ENCODE results near the gene SUGCT. TPM values are rescaled to one million over a fixed set of nuclear protein-coding genes. Genes with fewer than 3 reads are reported as not detected.
A peak's percentile ranks its signal among the peaks of the same experiment; 100 is the strongest.

The SUGCT gene
- total RNA-seq (not detected), polyA plus RNA-seq (1 to 10 TPM in 3 of 4 donors, under 1 TPM in 1; 0.52 to 3.1 (median 1.5) TPM)

DNA sequence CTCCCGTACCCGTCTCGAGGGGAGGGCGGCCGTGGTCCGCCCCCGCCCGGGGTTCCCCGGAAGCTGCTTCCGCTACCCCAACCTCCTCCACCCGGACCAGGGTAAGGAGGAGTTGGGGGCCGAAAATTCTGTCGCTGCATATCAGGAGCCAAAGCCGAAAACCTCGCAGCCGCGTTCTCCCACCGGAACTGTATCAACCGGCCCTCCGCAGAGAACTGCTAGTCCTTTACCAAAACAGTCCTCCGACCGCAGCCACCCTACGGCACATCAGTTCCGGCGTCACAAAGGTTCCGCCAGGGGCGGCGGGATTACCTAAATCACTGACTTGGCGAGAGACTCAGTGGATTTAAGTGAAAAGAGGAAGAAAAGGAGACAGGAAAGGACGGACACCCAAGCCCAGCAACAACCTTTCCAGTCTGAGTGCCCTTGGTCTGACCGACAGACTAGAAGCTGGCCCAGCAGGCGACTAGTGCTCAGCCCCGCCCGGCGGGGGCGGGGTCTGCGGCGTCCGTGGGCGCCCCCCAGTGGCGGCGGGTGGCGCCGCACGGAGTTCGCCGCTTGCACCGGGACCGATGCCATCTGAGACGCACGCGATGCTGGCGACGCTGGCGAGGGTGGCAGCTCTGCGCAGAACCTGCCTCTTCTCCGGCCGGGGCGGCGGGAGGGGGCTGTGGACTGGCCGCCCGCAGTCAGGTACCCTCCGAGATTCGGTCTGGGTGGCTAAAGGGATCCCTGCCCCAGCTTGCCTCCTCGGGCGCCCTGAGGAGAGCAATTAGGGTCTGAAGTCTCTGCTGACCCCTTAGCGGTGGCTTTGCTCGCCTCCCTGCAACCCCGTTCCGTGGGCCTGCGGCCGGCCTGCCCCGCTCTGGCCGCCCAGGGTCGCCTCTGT lies at the start of gene SUGCT, which contains the start of gene MPLKIP:
Gene SUGCT (plus strand): TSS at position 578 of the 889 bp plus-strand sequence.
Gene MPLKIP (minus strand): TSS at position 195 of the 889 bp plus-strand sequence. CDS start 55 bp downstream, at position 140.
- Histone ChIP-seq H3K9me3 (ENCODE audit: control insufficient read depth in 2 of 2, low read length in 2 of 2) (no peaks in the 10 kb centered on the region), H3K27me3 (ENCODE audit: control insufficient read depth, insufficient read depth, low read length) (no peaks in the 10 kb centered on the region), H3K4me1 (ENCODE audit: control insufficient read depth, insufficient read depth, low read length, poor library complexity, severe bottlenecking) (peaks cover 30% of the 10 kb centered on the region), H3K27ac (ENCODE audit: insufficient read depth, low read length, poor library complexity, severe bottlenecking) (peak within 1 kb of the TSS; percentile 88), H3K4me3 (ENCODE audit: low read depth, low read length) (peak within 1 kb of the TSS; percentile 99), H3K36me3 (ENCODE audit: control insufficient read depth, insufficient read depth, low read length) (no peaks in the 10 kb centered on the region)
- peaks cover 0 to 3% (median 0%) of the 10 kb centered on the region in 7 donors for H3K9me3 Mint-ChIP-seq
- H3K36me3 Mint-ChIP-seq, result no peaks in the 10 kb centered on the region
- H3K4me3 Mint-ChIP-seq, result peak within 1 kb of the TSS; percentile 95 to 99 (median 97)
- peaks cover 18 to 45% (median 33%) of the 10 kb centered on the region in 4 donors for H3K4me1 Mint-ChIP-seq
- peaks cover 29% of the 10 kb centered on the region for H3K27me3 Mint-ChIP-seq
- ATAC-seq (ENCODE audit: low read depth in 2 of 2) (peak; percentile 89 to 92), DNase-seq (peak; percentile 77 to 93 (median 92))
- H3K27ac Mint-ChIP-seq, result peak within 1 kb of the TSS; percentile 94 to 98 (median 97)

DNA sequence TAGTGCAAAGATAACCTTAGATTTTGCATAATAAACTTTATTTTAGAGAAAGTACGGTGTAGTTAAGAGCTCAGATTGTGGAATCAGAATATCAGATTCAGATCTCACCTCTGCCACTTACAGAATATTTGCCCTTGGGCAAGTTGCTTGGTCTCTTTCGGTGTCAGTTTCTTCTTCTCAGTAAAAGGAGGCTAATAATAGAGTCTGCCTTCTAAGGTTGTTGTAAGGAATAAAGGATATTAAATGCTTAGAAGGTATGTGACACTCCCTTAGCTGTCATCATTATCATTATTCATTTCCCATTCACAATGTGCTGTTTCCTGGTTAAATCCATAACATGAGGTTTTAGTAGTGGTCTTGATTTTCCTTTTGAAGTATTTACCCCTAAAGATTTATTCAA lies 42.6 kb upstream of the SUGCT start:
- H3K9me3 ChIP-seq (ENCODE audit: control insufficient read depth in 2 of 2, low read length in 2 of 2), result no peaks in the 10 kb centered on the region
- DNase-seq, result no peak
- H3K36me3 ChIP-seq (ENCODE audit: control insufficient read depth, insufficient read depth, low read length), result peaks cover 84% of the 10 kb centered on the region
- Mint-ChIP-seq H3K9me3 (no peaks in the 10 kb centered on the region), H3K27me3 (no peaks in the 10 kb centered on the region), H3K27ac (no peak overlapping the region), H3K4me1 (peaks cover 5 to 11% (median 6%) of the 10 kb centered on the region in 4 donors), H3K36me3 (peaks cover 55% of the 10 kb centered on the region), H3K4me3 (no peak overlapping the region)
- H3K4me3 ChIP-seq (ENCODE audit: low read depth, low read length), result no peak overlapping the region
- ATAC-seq (ENCODE audit: low read depth in 2 of 2), result no peak
- no peak overlapping the region for H3K27ac ChIP-seq (ENCODE audit: insufficient read depth, low read length, poor library complexity, severe bottlenecking)
- H3K27me3 ChIP-seq (ENCODE audit: control insufficient read depth, insufficient read depth, low read length), result no peaks in the 10 kb centered on the region
- no peaks in the 10 kb centered on the region for H3K4me1 ChIP-seq (ENCODE audit: control insufficient read depth, insufficient read depth, low read length, poor library complexity, severe bottlenecking)

DNA sequence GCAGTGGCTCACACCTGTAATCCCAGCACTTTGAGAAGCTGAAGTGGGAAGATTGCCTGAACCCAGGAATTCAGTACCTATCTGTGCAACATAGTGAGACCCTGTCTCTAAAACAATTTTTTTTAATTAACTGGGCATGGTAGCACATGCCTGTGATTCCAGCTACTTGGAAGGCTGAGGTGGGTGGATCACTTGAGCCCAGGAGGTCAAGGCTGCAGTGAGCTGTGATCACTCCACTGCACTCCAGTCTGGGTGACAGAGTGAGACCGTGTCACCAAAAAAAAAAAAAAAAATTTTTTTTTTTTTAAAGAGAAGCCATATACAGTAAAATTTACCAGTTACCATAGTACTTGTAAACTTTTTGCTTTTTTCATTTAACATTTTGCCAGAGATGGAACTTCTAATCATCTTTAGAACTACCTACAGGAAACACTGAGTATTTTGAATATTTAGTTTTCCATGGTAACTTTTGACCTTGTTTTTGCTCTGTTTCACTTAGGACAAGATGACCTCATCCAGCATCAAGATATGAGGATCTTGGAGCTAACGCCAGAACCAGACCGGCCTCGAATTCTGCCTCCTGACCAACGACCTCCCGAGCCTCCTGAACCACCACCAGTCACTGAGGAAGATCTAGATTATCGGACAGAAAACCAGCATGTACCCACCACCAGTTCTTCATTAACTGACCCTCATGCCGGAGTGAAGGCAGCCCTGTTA lies 41.0 kb upstream of the SUGCT start:
- Mint-ChIP-seq H3K27me3 (no peaks in the 10 kb centered on the region), H3K4me1 (peaks cover 6 to 11% (median 8%) of the 10 kb centered on the region in 4 donors), H3K36me3 (peaks cover 44% of the 10 kb centered on the region), H3K27ac (peak overlapping the region in 1 of 3 donors; percentile 57), H3K9me3 (no peaks in the 10 kb centered on the region), H3K4me3 (no peak overlapping the region)
- Histone ChIP-seq H3K36me3 (ENCODE audit: control insufficient read depth, insufficient read depth, low read length) (peaks cover 70% of the 10 kb centered on the region), H3K4me1 (ENCODE audit: control insufficient read depth, insufficient read depth, low read length, poor library complexity, severe bottlenecking) (no peaks in the 10 kb centered on the region), H3K27ac (ENCODE audit: insufficient read depth, low read length, poor library complexity, severe bottlenecking) (no peak overlapping the region), H3K9me3 (ENCODE audit: control insufficient read depth in 2 of 2, low read length in 2 of 2) (no peaks in the 10 kb centered on the region), H3K4me3 (ENCODE audit: low read depth, low read length) (no peak overlapping the region), H3K27me3 (ENCODE audit: control insufficient read depth, insufficient read depth, low read length) (no peaks in the 10 kb centered on the region)
- ATAC-seq (ENCODE audit: low read depth in 2 of 2), result no peak
- DNase-seq, result no peak

DNA sequence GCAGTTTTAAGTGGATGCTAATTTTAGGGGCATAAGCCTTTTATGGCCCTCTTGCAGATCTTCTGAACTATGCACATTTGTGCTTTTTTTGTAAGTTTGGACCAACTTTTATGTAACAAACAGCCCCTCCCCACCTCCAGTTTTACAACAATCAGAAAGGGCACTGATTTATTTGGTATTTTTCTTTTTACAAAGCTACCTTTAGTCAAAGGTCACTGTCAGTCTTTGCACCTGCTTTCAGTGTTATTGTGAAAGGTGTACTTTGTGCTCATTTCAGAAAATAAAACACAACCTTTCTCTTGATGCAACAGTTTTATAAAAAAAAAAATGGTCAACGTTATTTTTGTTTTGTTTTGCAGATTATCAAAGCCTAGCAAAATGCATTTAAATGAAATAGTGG lies 39.6 kb upstream of the SUGCT start:
- no peak for ATAC-seq (ENCODE audit: low read depth in 2 of 2)
- no peak overlapping the region for H3K4me3 Mint-ChIP-seq
- Histone ChIP-seq H3K4me1 (ENCODE audit: control insufficient read depth, insufficient read depth, low read length, poor library complexity, severe bottlenecking) (no peaks in the 10 kb centered on the region), H3K36me3 (ENCODE audit: control insufficient read depth, insufficient read depth, low read length) (peaks cover 56% of the 10 kb centered on the region), H3K9me3 (ENCODE audit: control insufficient read depth in 2 of 2, low read length in 2 of 2) (no peaks in the 10 kb centered on the region), H3K27me3 (ENCODE audit: control insufficient read depth, insufficient read depth, low read length) (no peaks in the 10 kb centered on the region), H3K4me3 (ENCODE audit: low read depth, low read length) (no peak overlapping the region), H3K27ac (ENCODE audit: insufficient read depth, low read length, poor library complexity, severe bottlenecking) (no peak overlapping the region)
- peaks cover 41% of the 10 kb centered on the region for H3K36me3 Mint-ChIP-seq
- no peak overlapping the region for H3K27ac Mint-ChIP-seq
- H3K4me1 Mint-ChIP-seq, result peaks cover 6 to 11% (median 8%) of the 10 kb centered on the region in 4 donors
- H3K9me3 Mint-ChIP-seq, result no peaks in the 10 kb centered on the region
- H3K27me3 Mint-ChIP-seq, result no peaks in the 10 kb centered on the region
- no peak for DNase-seq

DNA sequence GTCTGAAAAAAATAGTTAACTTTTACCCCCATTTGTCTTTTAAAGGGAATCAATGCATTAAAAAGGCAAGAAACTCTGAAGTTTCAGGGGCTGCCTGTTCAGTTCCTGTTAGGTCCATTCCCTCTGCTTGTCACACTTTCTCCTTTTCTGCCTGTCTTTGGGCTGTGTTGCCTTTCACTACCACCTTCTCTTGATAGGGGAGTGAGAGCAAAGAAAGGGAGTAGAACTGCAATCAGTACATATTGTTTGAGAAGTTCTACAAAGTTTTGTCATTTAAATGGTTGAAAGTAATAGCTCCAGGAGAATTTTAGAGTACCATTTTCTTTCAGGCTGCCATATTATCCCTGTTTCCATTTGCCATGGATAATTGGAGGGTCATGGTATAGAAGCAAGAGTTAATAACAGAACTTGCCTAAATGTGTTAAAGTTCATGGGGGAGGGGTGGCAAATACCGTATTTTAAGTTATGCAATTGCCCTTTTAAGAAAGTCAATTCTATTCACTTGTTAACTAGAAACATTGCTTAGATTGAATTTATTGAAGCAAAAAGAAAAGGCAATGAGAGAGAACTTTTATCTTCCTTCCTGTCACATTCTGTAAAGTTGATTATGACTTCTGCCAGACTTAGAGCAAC lies 39.0 kb upstream of the SUGCT start:
- no peaks in the 10 kb centered on the region for H3K27me3 Mint-ChIP-seq

DNA sequence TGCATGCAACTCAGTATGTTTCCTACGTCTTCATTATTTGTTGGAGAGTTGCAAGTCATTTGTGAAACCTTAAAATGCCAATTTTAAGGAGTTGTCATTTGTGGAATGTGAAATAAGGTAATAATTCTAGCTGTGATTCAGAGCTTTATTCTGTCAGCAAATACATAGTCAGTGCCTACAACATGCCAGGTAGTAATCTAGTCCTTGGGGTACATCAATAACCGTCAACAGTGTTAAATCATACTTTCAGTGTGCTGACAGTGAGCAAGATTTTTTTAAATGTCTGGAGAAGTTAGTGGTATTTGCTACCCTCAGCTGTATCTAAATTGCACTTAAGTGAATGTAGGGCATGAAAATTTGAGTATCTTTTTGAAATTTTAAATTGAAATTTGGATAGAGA lies 37.1 kb upstream of the SUGCT start:
- no peak for DNase-seq

More for the DNA sequence above, 39.0 kb upstream of the SUGCT start:
- Histone ChIP-seq H3K27me3 (ENCODE audit: control insufficient read depth, insufficient read depth, low read length) (no peaks in the 10 kb centered on the region), H3K4me1 (ENCODE audit: control insufficient read depth, insufficient read depth, low read length, poor library complexity, severe bottlenecking) (no peaks in the 10 kb centered on the region), H3K9me3 (ENCODE audit: control insufficient read depth in 2 of 2, low read length in 2 of 2) (no peaks in the 10 kb centered on the region), H3K4me3 (ENCODE audit: low read depth, low read length) (no peak overlapping the region), H3K27ac (ENCODE audit: insufficient read depth, low read length, poor library complexity, severe bottlenecking) (no peak overlapping the region), H3K36me3 (ENCODE audit: control insufficient read depth, insufficient read depth, low read length) (peaks cover 51% of the 10 kb centered on the region)
- H3K4me3 Mint-ChIP-seq, result no peak overlapping the region
- no peak for ATAC-seq (ENCODE audit: low read depth in 2 of 2)
- no peaks in the 10 kb centered on the region for H3K9me3 Mint-ChIP-seq
- peaks cover 38% of the 10 kb centered on the region for H3K36me3 Mint-ChIP-seq
- peaks cover 6 to 11% (median 8%) of the 10 kb centered on the region in 4 donors for H3K4me1 Mint-ChIP-seq
- no peak for DNase-seq
- peak overlapping the region in 1 of 3 donors; percentile 7 for H3K27ac Mint-ChIP-seq

DNA sequence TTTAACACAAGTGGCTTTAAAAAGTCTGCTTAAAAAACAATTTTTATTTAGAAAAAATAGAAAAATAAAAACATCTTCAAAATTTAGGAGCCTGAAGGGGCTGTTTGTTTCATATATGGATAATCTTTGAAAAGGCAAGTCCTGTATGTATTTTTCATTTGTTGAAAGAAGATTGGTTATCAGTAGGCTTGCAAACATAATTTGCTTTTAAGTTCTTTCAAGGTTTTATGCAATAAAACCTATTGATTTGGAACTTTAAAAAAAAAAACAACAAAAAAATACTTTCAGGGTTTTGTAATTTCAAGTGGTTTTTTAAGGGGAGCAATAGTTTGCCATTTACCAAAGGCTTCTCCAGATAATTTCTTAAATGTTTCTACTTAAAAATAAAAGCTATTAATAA lies 36.0 kb upstream of the SUGCT start:
- Histone ChIP-seq H3K4me3 (ENCODE audit: low read depth, low read length) (no peak overlapping the region), H3K4me1 (ENCODE audit: control insufficient read depth, insufficient read depth, low read length, poor library complexity, severe bottlenecking) (no peaks in the 10 kb centered on the region), H3K9me3 (ENCODE audit: control insufficient read depth in 2 of 2, low read length in 2 of 2) (no peaks in the 10 kb centered on the region), H3K36me3 (ENCODE audit: control insufficient read depth, insufficient read depth, low read length) (peaks cover 26% of the 10 kb centered on the region), H3K27me3 (ENCODE audit: control insufficient read depth, insufficient read depth, low read length) (no peaks in the 10 kb centered on the region), H3K27ac (ENCODE audit: insufficient read depth, low read length, poor library complexity, severe bottlenecking) (no peak overlapping the region)
- peaks cover 6 to 13% (median 9%) of the 10 kb centered on the region in 4 donors for H3K4me1 Mint-ChIP-seq
- no peak overlapping the region for H3K4me3 Mint-ChIP-seq
- no peak overlapping the region for H3K27ac Mint-ChIP-seq
- H3K27me3 Mint-ChIP-seq, result no peaks in the 10 kb centered on the region
- DNase-seq (no peak), ATAC-seq (ENCODE audit: low read depth in 2 of 2) (no peak)
- no peaks in the 10 kb centered on the region for H3K9me3 Mint-ChIP-seq
- peaks cover 21% of the 10 kb centered on the region for H3K36me3 Mint-ChIP-seq

More for the DNA sequence above, 37.1 kb upstream of the SUGCT start:
- Mint-ChIP-seq H3K27me3 (no peaks in the 10 kb centered on the region), H3K4me3 (no peak overlapping the region), H3K4me1 (peaks cover 6 to 11% (median 8%) of the 10 kb centered on the region in 4 donors), H3K9me3 (no peaks in the 10 kb centered on the region), H3K36me3 (peaks cover 26% of the 10 kb centered on the region), H3K27ac (peak overlapping the region in 2 of 3 donors; percentile 25 to 45)
- H3K36me3 ChIP-seq (ENCODE audit: control insufficient read depth, insufficient read depth, low read length), result peaks cover 37% of the 10 kb centered on the region
- ATAC-seq (ENCODE audit: low read depth in 2 of 2), result no peak
- no peaks in the 10 kb centered on the region for H3K4me1 ChIP-seq (ENCODE audit: control insufficient read depth, insufficient read depth, low read length, poor library complexity, severe bottlenecking)
- no peaks in the 10 kb centered on the region for H3K27me3 ChIP-seq (ENCODE audit: control insufficient read depth, insufficient read depth, low read length)
- no peaks in the 10 kb centered on the region for H3K9me3 ChIP-seq (ENCODE audit: control insufficient read depth in 2 of 2, low read length in 2 of 2)
- H3K4me3 ChIP-seq (ENCODE audit: low read depth, low read length), result no peak overlapping the region
- H3K27ac ChIP-seq (ENCODE audit: insufficient read depth, low read length, poor library complexity, severe bottlenecking), result no peak overlapping the region

Data from CD4-positive, CD25-positive, alpha-beta regulatory T cell (primary cell).